TTC549 (cell line): ENCODE results near the gene SERPINB5.
"Not testable (repeated sequence)": the region's sequence is repeated elsewhere in the genome, so short reads cannot be mapped to it uniquely, and the experiment has no call there.

Experiments used
- FAIRE-seq: peaks from 2 replicates; lab custom pipeline; 2012; peaks lifted over from hg19 to GRCh38; lab: Jason Lieb, UNC

SERPINB5 gene, protein sequence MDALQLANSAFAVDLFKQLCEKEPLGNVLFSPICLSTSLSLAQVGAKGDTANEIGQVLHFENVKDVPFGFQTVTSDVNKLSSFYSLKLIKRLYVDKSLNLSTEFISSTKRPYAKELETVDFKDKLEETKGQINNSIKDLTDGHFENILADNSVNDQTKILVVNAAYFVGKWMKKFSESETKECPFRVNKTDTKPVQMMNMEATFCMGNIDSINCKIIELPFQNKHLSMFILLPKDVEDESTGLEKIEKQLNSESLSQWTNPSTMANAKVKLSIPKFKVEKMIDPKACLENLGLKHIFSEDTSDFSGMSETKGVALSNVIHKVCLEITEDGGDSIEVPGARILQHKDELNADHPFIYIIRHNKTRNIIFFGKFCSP

DNA sequence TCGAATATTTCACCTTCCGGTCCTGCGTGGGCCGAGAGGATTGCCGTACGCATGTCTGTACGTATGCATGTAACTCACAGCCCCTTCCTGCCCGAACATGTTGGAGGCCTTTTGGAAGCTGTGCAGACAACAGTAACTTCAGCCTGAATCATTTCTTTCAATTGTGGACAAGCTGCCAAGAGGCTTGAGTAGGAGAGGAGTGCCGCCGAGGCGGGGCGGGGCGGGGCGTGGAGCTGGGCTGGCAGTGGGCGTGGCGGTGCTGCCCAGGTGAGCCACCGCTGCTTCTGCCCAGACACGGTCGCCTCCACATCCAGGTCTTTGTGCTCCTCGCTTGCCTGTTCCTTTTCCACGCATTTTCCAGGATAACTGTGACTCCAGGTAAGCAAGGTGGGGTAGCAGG lies at the start of gene SERPINB5:
Gene SERPINB5 (plus strand): TSS at position 291 of the 400 bp plus-strand sequence. CDS start 7,471 bp downstream, outside the sequence.
- FAIRE-seq: no peak

DNA sequence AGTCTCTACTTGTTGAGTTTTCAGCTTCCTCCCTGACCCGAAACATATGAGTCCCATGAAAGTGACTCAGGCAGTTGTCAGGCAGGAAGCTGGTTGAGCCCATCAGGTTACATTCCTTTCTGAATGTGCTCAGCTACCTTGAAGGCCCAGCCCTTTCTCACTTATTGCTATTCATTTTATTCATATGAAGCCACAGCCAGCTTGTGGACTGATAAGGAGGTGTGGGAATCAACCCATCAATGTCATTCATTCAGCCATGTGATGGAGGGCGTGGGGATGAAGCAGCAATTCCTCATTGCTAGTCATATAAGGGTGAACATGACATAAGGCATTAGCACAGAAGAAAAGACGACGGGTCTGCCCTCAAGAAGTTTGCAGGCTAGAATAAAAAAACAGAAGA lies 49.2 kb upstream of the SERPINB5 start:
- FAIRE-seq: no peak

DNA sequence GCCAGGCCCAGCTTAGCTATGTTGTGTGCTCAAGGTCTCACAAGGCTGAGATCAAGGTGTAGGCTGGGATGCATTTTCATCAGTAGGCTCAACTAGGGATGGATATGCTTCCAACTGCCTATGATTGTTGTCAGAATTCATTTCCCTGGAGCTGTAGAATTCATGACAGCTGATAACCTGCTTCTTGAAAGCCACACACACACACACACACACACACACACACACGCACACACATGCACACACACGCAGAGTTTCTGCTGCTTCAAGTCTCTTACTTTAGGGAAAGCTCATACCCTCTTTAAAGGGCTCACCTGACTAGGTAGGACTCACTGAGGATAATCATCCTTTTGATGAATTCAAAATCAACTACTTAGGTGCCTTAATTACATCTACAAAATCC lies 46.2 kb upstream of the SERPINB5 start:
- no peak for FAIRE-seq

DNA sequence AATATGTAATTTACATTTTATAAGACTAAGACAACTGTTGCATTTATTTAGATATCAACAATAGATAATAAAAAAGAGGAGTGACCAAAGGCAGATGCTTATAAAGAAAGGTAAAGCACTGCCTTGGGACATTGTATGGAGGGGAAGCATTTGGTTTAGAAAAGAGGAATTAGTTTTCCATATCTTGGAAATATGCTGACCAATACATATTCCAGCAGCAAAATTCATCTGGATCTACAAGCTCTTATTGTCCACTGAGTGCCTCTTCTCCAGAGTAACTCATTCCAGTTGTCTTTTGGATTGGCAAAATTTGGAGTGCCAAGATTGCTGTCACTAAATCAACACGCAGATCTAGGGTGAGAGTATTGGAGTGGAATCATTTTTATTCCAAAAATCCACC lies 45.6 kb upstream of the SERPINB5 start:
- no peak for FAIRE-seq

DNA sequence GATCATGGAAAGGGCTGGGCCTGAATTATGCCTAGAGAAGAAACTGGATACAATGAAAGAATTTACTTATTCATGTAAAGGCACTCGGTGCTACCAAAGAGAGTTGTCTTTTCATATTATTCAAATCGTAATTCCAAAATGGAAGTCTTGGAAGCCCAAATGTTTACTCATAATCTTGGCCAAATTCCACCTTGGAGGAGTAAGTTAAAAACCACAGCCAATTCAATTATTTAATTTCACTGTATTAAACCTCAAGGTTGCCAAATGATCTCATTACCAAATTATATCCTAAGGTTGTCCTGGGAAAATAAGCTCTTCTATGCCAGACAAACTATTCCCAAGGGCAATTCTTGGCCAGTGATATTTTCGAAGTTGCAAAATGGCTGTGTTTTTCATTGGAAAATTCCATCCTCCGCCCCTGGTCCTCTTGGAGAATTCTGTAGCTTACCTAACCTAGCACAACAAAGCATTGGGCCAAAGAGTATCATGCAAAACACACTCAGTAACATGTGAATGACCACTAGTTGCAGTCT lies 43.4 kb upstream of the SERPINB5 start:
- FAIRE-seq: no peak

DNA sequence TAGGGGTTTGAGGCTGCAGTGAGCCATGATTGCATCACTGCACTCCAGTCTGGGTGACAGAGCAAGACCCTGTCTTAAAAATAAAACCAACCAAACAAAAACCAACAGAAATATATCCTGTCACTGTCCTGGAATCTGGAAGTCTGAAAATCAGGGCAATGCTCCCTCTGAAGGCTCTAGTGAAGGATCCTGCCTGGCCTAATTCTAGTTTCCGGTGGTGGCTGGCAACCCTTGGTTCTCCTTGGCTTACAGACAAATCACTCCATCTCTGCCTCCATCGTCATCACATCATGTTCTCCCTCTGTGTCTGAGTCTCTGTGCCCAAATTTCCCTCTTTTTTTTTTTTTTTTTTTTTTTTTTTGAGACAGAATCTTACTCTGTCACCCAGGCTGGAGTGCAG lies 38.6 kb upstream of the SERPINB5 start:
- no peak for FAIRE-seq

DNA sequence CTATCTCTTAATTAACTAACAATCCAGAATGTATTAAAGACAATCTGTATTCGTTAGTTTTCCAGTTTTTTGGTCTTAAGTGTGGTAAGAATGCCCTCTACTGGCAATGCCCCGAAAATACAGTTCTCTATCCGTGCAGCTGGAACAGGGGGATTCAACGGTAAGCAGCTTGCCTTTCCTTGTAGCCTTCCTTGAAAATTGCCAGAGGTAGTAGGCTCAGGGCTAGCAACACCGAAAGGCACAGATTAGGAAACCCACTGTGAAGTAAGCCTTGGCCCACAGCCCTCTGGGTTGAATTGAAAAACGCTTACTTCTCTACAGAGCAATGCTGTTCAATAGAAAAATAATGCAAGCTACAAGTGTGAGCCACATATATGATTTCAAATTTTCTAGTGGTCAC lies 37.4 kb upstream of the SERPINB5 start:
- FAIRE-seq: peak; percentile 76

DNA sequence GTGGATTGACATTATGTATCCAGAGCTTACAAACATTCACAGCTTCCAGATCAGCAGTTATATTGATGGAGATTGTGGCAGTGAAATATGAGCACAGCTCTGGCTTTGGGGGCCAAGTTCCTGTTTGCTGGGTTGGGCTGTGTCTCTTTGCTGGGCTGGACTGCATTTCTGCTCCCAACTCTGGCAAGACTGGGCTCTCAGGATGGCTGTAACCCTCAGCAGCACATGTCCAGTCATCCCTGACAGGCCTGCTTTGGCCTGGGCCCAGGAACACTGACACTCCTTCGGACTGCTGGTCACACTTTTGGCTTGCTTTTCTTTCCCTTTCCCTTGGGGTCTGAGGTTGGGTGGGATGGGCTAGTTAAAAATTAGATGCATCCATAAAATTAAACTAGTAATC lies 36.5 kb upstream of the SERPINB5 start:
- no peak for FAIRE-seq

DNA sequence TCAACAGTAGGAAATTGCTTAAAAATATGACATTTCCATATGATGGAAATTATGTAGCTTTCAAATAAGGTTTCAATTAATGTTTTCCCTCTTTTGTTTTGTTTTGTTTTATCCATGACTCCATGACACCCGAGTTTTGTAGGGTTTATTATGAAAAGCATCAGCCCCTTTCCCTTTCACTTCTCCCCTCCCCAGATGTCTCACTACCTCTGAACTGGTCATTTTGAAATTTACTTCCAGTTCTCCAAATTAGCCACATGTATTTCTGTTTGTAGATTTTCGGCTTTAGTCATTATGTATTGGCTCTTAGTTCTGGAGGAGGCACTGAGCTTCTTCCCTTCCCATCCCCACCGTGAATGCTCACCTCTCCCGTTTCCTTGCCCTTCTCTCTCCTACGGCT lies 35.9 kb upstream of the SERPINB5 start:
- FAIRE-seq: no peak

DNA sequence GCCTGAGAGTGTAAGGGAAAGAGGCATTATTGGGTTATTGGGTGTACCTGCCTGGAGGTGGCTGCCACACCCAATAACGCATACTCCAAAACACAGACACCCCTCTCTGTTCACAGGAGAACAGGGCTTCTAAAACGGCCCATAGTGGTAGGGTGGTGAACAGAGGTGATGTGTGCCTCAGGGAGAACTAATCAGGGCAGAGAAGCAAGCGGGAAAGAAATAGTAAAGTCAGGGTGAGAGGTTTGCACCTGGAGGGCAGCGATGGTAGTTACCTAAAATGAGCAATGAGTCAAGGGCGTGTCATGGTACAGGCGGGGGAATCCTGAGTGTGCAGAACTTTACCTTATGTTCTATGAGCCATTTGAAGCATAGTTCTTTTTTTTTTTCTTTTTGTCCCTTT lies 32.9 kb upstream of the SERPINB5 start:
- no peak for FAIRE-seq

DNA sequence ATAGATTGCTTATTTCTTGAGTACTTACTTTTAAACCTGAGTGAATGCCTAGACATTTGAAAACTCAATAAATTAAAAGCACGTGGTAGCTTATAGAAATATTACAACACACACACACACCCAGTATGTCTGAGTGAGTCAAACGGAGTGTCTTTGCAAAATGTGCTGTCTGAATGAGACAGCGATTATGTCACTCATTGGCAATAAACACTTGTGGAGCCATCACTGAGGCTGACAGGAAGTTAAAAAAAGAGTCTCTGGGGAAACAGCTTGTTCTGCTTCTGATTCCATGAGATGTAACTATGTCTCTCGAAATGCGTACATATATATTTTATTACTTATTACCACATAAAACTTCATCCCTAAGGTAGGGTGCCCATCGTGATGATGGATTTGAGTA lies 32.2 kb upstream of the SERPINB5 start:
- FAIRE-seq: no peak

DNA sequence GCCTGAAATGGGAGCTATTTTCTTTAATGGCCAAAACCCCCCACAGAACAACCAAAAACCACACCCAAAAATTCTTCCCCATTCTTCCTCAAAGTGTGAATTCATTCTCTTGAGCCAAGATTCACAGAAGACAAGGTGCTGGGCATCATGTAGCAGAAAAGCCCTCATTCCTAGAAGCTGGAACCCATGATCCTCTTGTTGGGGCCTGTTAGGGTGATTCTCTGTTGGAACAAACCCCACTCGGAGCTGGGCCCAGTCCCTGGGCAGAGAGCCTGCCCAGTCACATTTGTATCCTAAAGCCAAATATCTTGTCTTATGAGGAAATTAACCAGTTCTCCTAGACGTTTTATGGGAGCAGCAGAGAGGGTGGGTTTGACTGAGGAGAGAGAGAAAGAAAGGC lies 31.7 kb upstream of the SERPINB5 start:
- FAIRE-seq: no peak

DNA sequence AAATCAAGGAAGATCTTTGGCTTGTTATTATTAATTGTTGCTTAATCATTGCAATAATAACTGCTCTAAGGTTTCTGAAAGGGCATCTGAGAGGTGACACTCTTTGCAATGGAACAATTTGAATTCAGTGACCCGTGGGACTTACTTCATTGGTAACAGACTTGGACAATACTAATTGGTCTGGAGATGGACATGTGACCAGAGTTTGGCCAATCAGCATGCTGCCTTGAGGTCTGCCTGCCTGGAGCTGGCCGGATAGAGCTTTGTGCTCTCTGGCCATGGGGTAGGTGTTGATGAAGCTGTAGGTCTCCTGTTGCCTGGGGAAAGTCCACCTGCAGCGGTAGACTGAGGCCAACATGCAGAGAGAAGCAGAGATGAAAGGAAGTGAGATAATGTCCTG lies 30.5 kb upstream of the SERPINB5 start:
- no peak for FAIRE-seq

DNA sequence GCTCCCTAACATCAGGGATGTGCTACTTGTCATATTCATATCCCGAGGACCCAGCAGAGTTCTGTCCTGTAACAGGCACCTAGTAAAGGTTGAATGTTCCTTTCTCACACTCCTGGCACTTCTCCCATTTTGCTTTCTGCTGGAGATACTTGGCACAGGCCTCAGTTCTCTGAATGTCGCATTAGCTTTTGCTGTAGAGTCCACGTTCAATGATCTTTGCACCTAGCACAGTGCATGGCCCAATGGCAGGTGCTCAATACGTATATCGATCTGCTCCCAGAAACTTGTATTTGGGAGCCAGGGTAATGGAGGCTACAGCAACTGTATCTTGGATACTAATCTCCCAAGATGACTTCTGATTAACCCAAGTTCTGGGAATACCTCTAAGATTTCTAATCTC lies 29.7 kb upstream of the SERPINB5 start:
- no peak for FAIRE-seq

DNA sequence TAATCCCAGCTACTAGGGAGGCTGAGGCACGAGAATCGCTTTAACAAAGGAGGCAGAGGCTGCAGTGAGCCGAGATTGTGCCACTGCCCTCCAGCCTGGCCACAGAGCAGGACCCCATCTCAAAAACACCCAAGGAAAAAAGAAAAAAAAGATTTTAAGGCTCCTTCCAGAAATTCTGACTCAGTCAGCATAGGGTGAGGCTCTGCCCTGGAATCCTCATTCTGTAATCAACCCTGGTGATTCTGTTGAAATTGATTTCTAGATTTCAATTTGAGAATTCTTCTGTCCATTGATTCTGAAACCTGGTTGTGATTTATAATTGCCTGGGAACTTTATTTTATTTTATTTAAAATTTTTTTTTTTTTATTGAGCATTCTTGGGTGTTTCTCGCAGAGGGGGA lies 27.3 kb upstream of the SERPINB5 start:
- FAIRE-seq: no peak

DNA sequence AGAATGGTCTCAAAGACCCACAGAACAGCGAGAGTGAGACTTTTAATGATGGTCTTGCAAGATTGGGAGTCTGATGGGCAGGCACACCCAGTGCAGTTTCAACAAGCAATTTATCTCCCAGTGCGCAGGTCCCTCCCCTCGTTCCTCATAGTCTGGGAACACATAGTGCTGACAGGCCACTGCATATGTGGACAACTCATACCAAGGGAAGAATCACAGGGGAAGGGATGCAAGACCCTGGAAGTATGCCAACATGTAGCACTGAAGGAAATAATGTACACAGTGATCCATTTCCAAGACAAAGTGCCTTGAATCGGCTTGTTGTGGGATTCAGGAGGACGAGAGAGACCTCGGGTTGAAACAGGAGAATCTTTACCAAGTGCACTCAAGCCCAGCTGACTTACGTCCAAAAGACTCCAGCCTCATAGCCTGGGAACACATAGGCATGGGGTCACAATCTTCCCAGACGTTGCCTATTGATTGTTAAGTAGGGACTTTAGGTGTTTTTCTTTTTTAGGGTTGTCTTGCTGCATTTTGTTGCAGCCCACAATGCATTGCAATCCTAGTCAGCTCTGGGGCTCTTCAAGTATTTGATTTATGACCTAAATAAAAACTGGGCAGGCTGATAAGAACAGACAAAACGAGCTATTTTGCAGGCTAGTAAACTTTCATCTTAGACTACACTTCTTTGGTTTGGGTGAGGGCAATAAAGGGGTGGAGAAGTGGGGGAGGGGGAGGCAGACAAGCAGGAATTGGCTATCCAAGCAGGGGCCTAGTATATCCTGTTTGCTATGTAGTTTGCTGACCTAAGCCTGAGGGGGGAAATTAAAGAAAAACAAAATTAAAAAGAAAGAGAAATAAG lies 24.7 kb upstream of the SERPINB5 start:
- FAIRE-seq: no peak

DNA sequence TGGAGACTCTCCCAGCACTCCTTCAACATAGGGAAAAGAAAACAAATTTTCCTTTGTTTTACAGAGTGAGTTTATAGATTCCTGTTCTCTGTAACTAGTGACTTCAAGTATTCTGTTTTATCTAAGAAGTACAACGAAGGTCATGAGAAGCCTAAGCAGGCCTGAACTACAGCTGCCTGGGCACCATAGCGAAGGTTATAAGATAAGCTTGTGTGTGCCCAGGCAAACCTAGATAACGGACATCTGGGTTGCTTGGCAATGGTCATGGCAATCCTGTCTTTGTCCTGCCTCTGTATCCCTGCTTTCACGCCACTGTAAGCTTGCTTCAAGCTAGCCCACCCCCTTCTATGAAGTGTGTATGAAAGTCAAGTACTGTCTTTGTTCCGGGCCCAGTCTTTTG lies 24.0 kb upstream of the SERPINB5 start:
- not testable (repeated sequence) for FAIRE-seq

DNA sequence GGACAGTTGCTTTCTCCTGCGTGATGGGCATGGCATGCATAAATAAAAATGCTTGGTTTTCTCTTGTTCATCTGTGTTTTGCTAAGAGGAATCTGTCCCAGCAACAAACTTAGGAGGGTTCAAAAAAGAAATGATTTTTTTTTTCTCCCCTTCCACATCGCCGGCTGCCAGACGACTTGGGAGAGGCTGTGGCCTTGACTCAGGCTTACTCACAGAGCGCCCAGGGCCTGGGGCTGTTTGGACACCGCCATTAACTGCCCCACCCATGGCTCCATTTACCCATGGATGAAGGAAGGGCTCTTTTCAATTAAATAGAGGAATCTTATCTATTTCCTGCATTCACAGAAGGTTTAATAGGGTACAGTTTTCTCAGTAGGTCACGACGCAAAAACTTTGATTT lies 22.3 kb upstream of the SERPINB5 start:
- FAIRE-seq: no peak

DNA sequence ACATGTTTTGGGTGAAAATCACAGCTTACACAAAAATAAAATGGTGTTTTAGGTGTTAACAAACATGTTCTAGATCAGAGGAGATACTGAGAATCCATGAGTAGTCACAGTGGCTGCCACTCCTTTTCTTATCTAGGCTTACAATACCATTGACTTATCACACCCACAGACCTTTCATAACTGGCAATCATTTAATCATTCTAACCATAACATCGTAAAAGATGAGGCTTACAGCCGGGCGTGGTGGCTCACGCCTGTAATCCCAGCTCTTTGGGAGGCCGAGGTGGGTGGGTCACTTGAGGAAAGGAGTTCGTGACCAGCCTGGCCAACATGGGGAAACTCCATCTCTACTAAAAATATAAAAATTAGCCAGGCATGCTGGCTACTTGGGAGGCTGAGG lies 18.8 kb upstream of the SERPINB5 start:
- no peak for FAIRE-seq

DNA sequence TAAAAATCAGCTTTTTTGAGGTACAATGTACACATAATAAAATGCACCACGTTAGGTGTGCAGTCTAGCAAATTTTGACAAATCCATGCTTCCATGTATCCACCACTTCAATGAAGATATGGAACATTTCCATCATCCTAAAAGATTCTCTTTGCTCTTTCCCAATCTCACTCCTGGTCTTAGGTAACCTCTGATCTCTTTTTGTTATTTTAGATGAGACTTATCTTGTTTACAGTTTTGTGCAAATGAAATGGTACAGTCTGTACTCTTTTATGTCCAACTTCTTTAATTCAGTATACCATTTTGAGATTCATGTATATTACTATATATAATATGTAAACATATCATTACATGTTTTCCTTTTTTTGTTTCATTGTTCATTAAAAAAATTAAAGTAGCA lies 16.3 kb upstream of the SERPINB5 start:
- no peak for FAIRE-seq

DNA sequence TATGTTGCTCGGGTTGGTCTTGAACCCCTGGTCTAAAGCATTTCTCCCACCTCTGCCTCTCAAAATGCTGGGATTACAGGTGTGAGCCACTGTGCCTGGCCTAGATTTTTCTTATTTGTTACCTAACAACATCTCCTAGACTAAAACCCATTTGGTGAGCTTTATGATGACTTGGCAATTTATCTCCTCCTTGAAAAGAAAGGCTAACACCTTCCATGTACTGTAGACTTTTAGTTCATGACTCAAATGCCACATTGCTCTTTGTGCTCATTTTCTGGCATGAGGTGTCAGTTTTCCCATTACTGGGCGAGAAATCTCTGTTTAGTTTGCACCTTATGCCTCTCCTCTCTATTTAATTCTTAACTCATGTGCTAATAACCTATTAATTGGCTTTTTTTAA lies 12.3 kb upstream of the SERPINB5 start:
- FAIRE-seq: no peak

DNA sequence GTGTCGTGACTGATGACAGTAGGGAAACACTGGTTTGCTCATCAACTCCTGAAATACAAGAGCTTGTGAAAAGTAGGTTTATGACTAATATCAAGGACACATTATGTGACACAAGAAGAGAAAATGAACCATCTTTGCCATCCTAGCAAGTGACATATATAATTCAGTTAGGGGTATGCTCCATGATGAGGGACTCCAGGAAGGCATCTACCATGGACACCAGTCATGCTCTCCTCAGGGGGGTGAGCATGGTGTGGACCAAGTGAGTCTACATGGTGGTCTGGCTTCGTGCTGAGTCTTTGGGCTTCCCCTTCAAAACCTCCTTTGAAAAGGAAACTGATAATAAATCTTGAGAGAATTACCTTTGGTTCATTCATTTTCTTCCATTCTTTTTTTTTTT lies 11.7 kb upstream of the SERPINB5 start:
- FAIRE-seq: no peak

DNA sequence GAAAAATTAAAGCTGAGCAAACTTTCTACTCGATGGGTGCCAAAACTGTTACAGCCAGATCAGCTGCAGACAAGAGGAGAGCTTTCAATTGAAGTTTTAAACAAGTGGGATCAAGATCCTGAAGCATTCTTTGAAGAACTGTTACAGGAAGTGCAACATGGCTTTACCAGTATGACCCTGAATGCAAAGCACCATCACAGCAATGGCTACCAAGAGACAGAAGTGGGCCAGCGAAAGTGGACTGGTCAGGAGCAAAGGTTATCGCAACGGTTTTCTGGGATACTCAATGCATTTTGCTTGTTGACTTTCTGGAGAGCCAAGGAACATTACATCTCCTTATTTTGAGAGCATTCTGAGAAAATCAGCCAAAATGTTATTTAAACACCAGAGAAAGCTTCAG lies 9.1 kb upstream of the SERPINB5 start:
- no peak for FAIRE-seq
